Lung (tissue), 12 donors: ENCODE measurements around the gene RAD51C. TPM values are rescaled to one million over a fixed set of nuclear protein-coding genes. Genes with fewer than 3 reads are reported as not detected.
"Not testable (repeated sequence)": the region's sequence is repeated elsewhere in the genome, so short reads cannot be mapped to it uniquely, and the experiment has no call there.

Experiments used
- ATAC-seq: fragments of 200-7000 bp; cut with Tn5 transposase; one replicate; pipeline ENCODE4 v1.9.1; 2020; ENCODE audit warnings: moderate number of reproducible peaks; ENCODE audit not compliant: insufficient read depth, low FRiP score
- DNase-seq, 3 donors: peaks; one replicate each; pipeline ENCODE4 v3.0.0-alpha.2; 2013 to 2017
- H3K27ac ChIP-seq, 2 donors: one replicate each; pipeline ENCODE4 v1.5.1; 2013; ENCODE audit warnings: mild to moderate bottlenecking in 2 of 2, moderate library complexity in 2 of 2, control low read depth in 1 of 2, inconsistent platforms in 1 of 2, low read depth in 1 of 2, low read length in 1 of 2
- H3K27me3 ChIP-seq, 3 donors: one replicate each; pipeline ENCODE4 v1.5.1; 2013; ENCODE audit warnings: low read length in 2 of 3; ENCODE audit not compliant: control insufficient read depth in 3 of 3, insufficient read depth in 3 of 3
- H3K36me3 ChIP-seq, 4 donors: one replicate each; pipeline ENCODE4 v1.5.1; 2013; ENCODE audit warnings: low read length in 4 of 4, mild to moderate bottlenecking in 1 of 4, moderate library complexity in 1 of 4; ENCODE audit not compliant: control insufficient read depth in 4 of 4, insufficient read depth in 4 of 4
- H3K4me1 ChIP-seq, 5 donors: one replicate each; pipeline ENCODE4 v1.5.1; 2013; ENCODE audit warnings: low read length in 5 of 5, mild to moderate bottlenecking in 2 of 5, moderate library complexity in 1 of 5; ENCODE audit not compliant: control insufficient read depth in 5 of 5, insufficient read depth in 5 of 5
- H3K4me3 ChIP-seq: one replicate; pipeline ENCODE4 v1.5.1; 2013; ENCODE audit warnings: mild to moderate bottlenecking, control low read depth, moderate library complexity
- H3K9ac ChIP-seq, 2 donors: one replicate each; pipeline ENCODE4 v1.5.1; 2013; ENCODE audit warnings: low read length in 2 of 2, control low read depth in 1 of 2; ENCODE audit not compliant: insufficient read depth in 1 of 2
- H3K9me3 ChIP-seq, 4 donors: one replicate each; pipeline ENCODE4 v1.5.1; 2013; ENCODE audit warnings: low read length in 3 of 4, mild to moderate bottlenecking in 1 of 4, moderate library complexity in 1 of 4; ENCODE audit not compliant: control insufficient read depth in 4 of 4, insufficient read depth in 3 of 4
- CTCF ChIP-seq: IDR thresholded peaks from 2 replicates; pipeline ENCODE4 v1.5.1; 2012; ENCODE audit warnings: mild to moderate bottlenecking; ENCODE audit errors: control extremely low read depth, extremely low read depth
- WGBS, 2 donors: extraction: QIAGEN DNeasy Blood & Tissue Kit; methylation state at CpG; one replicate each; pipeline ENCODE4 v1.1.7; 2013; 5-methylcytosine and 5-hydroxymethylcytosine counted together
- polyA plus RNA-seq, 2 donors: library from polyadenylated mRNA; stranded (reverse); fragments of 200-250 nt; gene quantifications; one replicate each; pipeline ENCODE4 v1.2.1, GENCODE V29; 2013
- total RNA-seq, 2 donors: library from RNA; depleted of rRNA in 1 of 2; stranded (reverse); fragments of >200 nt in 1 of 2; gene quantifications; one replicate each; pipeline ENCODE4 v1.2.1, GENCODE V29; 2014 to 2021
- donor health status: control.
- donor health status: control.
- donor health status: Bipolar disorder and iron deficiency.
- donor health status: healthy.
- donor health status: DM: yes; HTN: yes; CAD: no.

RAD51C gene
- total and polyA plus RNA-seq, 4 donors = 14.2 to 26.6 (median 19.1) TPM

DNA sequence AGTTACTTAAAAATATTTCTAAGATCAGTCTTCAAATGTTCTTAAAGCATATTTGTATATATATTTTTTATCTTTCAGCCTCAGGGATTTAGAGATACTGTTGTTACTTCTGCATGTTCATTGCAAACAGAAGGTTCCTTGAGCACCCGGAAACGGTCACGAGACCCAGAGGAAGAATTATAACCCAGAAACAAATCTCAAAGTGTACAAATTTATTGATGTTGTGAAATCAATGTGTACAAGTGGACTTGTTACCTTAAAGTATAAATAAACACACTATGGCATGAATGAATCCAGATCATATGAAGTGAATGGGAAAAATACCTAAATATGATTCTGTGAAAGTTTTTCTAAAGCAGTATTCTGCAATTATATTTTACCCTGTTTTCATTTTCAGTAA is 41.6 kb downstream of the RAD51C start:
- H3K4me3 ChIP-seq = no peak overlapping the region
- DNase-seq (no peak), ATAC-seq (no peak)
- no peaks in the 10 kb centered on the region for H3K27me3 ChIP-seq
- TF ChIP-seq CTCF = no peak
- H3K4me1 ChIP-seq = no peaks in the 10 kb centered on the region
- H3K36me3 ChIP-seq = peaks cover 0 to 4% (median 2%) of the 10 kb centered on the region in 4 donors
- H3K9ac ChIP-seq = no peak overlapping the region
- H3K9me3 ChIP-seq = no peaks in the 10 kb centered on the region
- WGBS, 2 donors = 89 to 94% methylated on average over 3 of the region's 3 CpGs
- no peak overlapping the region for H3K27ac ChIP-seq

DNA sequence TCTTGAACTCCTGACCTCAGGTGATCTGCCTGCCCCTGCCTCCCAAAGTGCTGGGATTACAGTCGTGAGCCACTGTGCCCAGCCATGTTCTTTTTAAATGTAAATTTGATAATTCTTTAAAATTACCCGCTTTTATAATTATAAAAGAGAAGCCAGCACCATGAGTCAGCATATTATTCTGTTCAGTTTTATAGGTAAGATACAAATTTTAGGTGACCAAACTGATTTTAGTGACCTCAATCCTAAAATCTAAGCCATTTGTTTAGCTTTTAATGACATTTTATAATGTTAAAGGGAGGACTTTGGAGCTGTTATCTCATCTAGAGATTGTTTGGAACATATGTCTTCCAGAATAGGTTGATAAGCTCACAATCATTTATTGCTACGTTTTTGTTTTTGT is 42.4 kb downstream of the RAD51C start:
- no peaks in the 10 kb centered on the region for H3K4me1 ChIP-seq
- H3K27ac ChIP-seq = no peak overlapping the region
- H3K9ac ChIP-seq = no peak overlapping the region
- H3K36me3 ChIP-seq = peaks cover 0 to 4% (median 2%) of the 10 kb centered on the region in 4 donors
- no peaks in the 10 kb centered on the region for H3K27me3 ChIP-seq
- no peak overlapping the region for H3K4me3 ChIP-seq
- 85 to 88% methylated on average over 3 of the region's 3 CpGs for WGBS, 2 donors
- ATAC-seq (no peak), DNase-seq (no peak)
- H3K9me3 ChIP-seq = no peaks in the 10 kb centered on the region
- TF ChIP-seq CTCF = no peak

DNA sequence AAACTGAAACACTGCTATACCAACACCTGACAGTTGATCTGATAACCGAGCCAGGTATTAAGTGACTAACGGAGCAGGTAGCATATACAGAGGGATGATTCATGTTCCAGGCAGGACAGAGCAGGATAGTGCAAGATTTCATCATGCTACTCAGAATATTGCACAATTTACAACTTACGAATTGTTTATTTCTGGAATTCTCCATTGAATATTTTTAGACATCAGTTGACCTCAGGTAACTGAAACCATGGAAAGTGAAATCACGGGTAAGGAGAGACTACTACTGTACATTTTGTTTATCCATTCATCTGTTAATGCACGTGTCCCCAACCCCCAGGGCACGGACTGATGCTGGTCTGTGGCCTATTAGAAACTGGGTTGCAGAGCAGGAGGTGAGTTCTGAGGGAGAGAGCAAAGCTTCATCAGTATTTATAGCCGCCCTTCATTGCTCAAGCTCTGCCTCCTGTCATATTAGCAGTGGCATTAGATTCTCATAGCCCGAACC is 48.8 kb downstream of the RAD51C start:
- DNase-seq (no peak), ATAC-seq (no peak)
- Histone ChIP-seq H3K36me3 (no peaks in the 10 kb centered on the region), H3K27me3 (no peaks in the 10 kb centered on the region), H3K4me1 (no peaks in the 10 kb centered on the region), H3K27ac (no peak overlapping the region), H3K4me3 (no peak overlapping the region), H3K9me3 (no peaks in the 10 kb centered on the region), H3K9ac (no peak overlapping the region)
- 79 to 81% methylated on average over 8 of the region's 8 CpGs for WGBS, 2 donors
- no peak for TF ChIP-seq CTCF

- Histone ChIP-seq H3K27me3 (peaks cover 0 to 1% (median 0%) of the 10 kb centered on the region in 3 donors), H3K36me3 (no peaks in the 10 kb centered on the region), H3K4me3 (no peak overlapping the region), H3K27ac (no peak overlapping the region), H3K9ac (no peak overlapping the region), H3K9me3 (no peaks in the 10 kb centered on the region), H3K4me1 (no peaks in the 10 kb centered on the region)
- WGBS, 2 donors = 94 to 97% methylated on average over 1 of the region's 1 CpG
- DNase-seq (no peak), ATAC-seq (no peak)
- TF ChIP-seq CTCF = no peak
Observed at GRCh38 chr17:58747674-58748073, 55.3 kb downstream of the RAD51C start.

DNA sequence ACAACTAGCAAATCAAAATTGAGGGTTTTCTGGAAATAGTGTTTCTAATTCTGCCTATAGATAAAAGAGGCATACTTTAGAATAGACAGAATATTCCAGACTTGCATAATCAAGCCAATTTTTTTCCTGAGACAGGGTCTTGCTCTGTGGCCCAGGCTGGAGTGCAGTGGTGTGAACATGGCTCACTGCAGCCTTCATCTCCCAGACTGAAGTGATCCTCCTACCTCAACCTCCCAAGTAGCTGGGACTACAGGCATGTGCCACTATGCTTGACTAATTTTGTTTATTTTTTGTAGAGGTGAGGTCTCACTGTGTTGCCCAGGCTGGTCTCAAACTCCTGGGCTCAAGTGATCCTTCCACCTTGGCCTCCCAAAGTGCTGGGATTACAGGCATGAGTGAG is 57.2 kb downstream of the RAD51C start:
- H3K9me3 ChIP-seq, H3K36me3 ChIP-seq, DNase-seq, H3K4me1 ChIP-seq, H3K9ac ChIP-seq, ATAC-seq, H3K27ac ChIP-seq, H3K4me3 ChIP-seq: not testable (repeated sequence)
- peaks cover 0 to 12% (median 0%) of the 10 kb centered on the region in 3 donors for H3K27me3 ChIP-seq
